ENCODE results near the gene PELI2. TPM values are rescaled to one million over a fixed set of nuclear protein-coding genes. Genes with fewer than 3 reads are reported as not detected.

PELI2 gene
- total RNA-seq, 1 donor from 2014 or later = 40.6 TPM

- no peak for TF ChIP-seq CTCF (IDR thresholded peaks at IDR 0.05; ENCODE audit: unreplicated experiment)
- H3K4me3 Mint-ChIP-seq (ENCODE audit: unreplicated experiment) = no peak overlapping the region
- H3K27me3 Mint-ChIP-seq (ENCODE audit: unreplicated experiment) = no peaks in the 10 kb centered on the region
- H3K36me3 Mint-ChIP-seq (ENCODE audit: low read depth, unreplicated experiment) = no peaks in the 10 kb centered on the region
- no peaks in the 10 kb centered on the region for H3K9me3 Mint-ChIP-seq (ENCODE audit: unreplicated experiment)
- peaks cover 1% of the 10 kb centered on the region for H3K4me1 Mint-ChIP-seq (ENCODE audit: unreplicated experiment)
- no peak overlapping the region for H3K27ac Mint-ChIP-seq (ENCODE audit: unreplicated experiment)
- no peak for DNase-seq (ENCODE audit: low spot score)
Observed at GRCh38 chr14:56098021-56098420, 20.2 kb upstream of the PELI2 start.

GRCh38 chr14:56099081-56099797 lies 19.0 kb upstream of the PELI2 start:
- Mint-ChIP-seq H3K36me3 (ENCODE audit: low read depth, unreplicated experiment) (no peaks in the 10 kb centered on the region), H3K4me1 (ENCODE audit: unreplicated experiment) (no peaks in the 10 kb centered on the region), H3K27ac (ENCODE audit: unreplicated experiment) (no peak overlapping the region), H3K27me3 (ENCODE audit: unreplicated experiment) (no peaks in the 10 kb centered on the region), H3K9me3 (ENCODE audit: unreplicated experiment) (no peaks in the 10 kb centered on the region), H3K4me3 (ENCODE audit: unreplicated experiment) (no peak overlapping the region)
- DNase-seq (ENCODE audit: low spot score) = no peak
- no peak for TF ChIP-seq CTCF (IDR thresholded peaks at IDR 0.05; ENCODE audit: unreplicated experiment)

DNA sequence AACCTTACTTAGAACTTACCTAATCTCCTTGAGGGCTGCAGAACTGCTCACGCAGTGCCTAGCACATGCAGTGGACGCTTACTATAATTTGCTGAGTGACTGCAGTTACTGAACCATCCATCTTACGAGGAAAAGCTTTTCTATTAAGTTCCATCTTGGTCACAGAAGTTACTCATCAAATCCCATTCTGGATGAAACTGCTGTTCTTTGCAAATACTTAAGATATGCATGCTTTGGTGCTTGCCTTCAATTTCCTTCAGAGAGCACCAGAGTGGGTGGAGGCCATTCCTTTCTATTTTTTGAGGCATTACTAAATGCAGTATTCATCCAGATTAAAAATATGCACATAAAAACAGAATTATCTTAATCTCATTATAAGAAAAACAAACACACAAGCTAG lies 17.7 kb upstream of the PELI2 start:
- H3K4me3 Mint-ChIP-seq (ENCODE audit: unreplicated experiment) = no peak overlapping the region
- H3K27ac Mint-ChIP-seq (ENCODE audit: unreplicated experiment) = no peak overlapping the region
- TF ChIP-seq CTCF (IDR thresholded peaks at IDR 0.05; ENCODE audit: unreplicated experiment) = no peak
- no peaks in the 10 kb centered on the region for H3K4me1 Mint-ChIP-seq (ENCODE audit: unreplicated experiment)
- H3K36me3 Mint-ChIP-seq (ENCODE audit: low read depth, unreplicated experiment) = no peaks in the 10 kb centered on the region
- H3K27me3 Mint-ChIP-seq (ENCODE audit: unreplicated experiment) = no peaks in the 10 kb centered on the region
- H3K9me3 Mint-ChIP-seq (ENCODE audit: unreplicated experiment) = no peaks in the 10 kb centered on the region
- DNase-seq (ENCODE audit: low spot score) = no peak

DNA sequence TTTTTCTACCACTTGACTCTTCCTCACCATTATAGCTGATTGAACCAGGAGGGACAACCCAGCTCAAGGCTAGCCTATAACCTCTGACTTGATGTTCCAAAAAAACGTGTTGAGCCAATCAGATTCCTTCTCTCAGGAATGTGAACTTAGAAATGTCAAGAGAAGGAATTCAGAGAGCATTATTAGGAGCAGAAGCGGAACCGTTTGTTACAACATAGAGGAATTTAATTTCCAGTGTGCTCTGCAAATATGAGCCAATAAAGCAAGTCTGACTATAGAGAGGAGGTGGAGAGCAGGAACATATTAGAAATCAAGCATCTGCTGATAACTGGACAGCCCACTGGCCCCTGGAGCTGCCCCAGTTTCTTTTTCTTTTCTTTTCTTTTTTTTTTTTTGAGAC lies 15.3 kb upstream of the PELI2 start:
- no peak overlapping the region for H3K27ac Mint-ChIP-seq (ENCODE audit: unreplicated experiment)
- no peak overlapping the region for H3K4me3 Mint-ChIP-seq (ENCODE audit: unreplicated experiment)

More for the DNA sequence above, 15.3 kb upstream of the PELI2 start:
- H3K4me1 Mint-ChIP-seq (ENCODE audit: unreplicated experiment) = no peaks in the 10 kb centered on the region
- no peaks in the 10 kb centered on the region for H3K36me3 Mint-ChIP-seq (ENCODE audit: low read depth, unreplicated experiment)
- no peaks in the 10 kb centered on the region for H3K9me3 Mint-ChIP-seq (ENCODE audit: unreplicated experiment)
- no peak for DNase-seq (ENCODE audit: low spot score)
- no peak for TF ChIP-seq CTCF (IDR thresholded peaks at IDR 0.05; ENCODE audit: unreplicated experiment)
- no peaks in the 10 kb centered on the region for H3K27me3 Mint-ChIP-seq (ENCODE audit: unreplicated experiment)

All from endothelial cell (in vitro differentiated cells).